Loucy (cell line): ENCODE data around the gene ELL.

Source experiments
- H2AFZ ChIP-seq: fragments of 200-600 bp; sonication (generic); 2 replicates; pipeline ENCODE4 v1.6.0; 2016; ENCODE audit warnings: antibody characterized with exemption, mild to moderate bottlenecking, low read length, moderate library complexity
- H3F3A ChIP-seq: fragments of 200-600 bp; 2 replicates; pipeline ENCODE4 v1.6.0; 2016; ENCODE audit warnings: antibody characterized with exemption, low read depth, mild to moderate bottlenecking
- H3K27me3 ChIP-seq: fragments of 200-600 bp; sonication (generic); 2 replicates; pipeline ENCODE4 v1.6.1; 2014; ENCODE audit warnings: low read length, mild to moderate bottlenecking; ENCODE audit not compliant: insufficient read depth, poor library complexity, severe bottlenecking
- H3K36me3 ChIP-seq: fragments of 200-600 bp; sonication (generic); 2 replicates; pipeline ENCODE4 v1.6.1; 2016; ENCODE audit warnings: low read length; ENCODE audit not compliant: insufficient read depth
- H3K4me1 ChIP-seq: fragments of 200-600 bp; sonication (generic); 2 replicates; pipeline ENCODE4 v1.5.1; 2014; ENCODE audit warnings: low read length, mild to moderate bottlenecking; ENCODE audit not compliant: insufficient read depth, poor library complexity, severe bottlenecking
- H3K4me2 ChIP-seq: fragments of 200-600 bp; sonication (generic); 2 replicates; pipeline ENCODE4 v1.6.0; 2014; ENCODE audit warnings: antibody characterized with exemption, low read length, low read depth, mild to moderate bottlenecking; ENCODE audit not compliant: poor library complexity, severe bottlenecking
- H3K4me3 ChIP-seq: fragments of 200-600 bp; sonication (generic); 2 replicates; pipeline ENCODE4 v1.5.1; 2014; ENCODE audit warnings: low read length, mild to moderate bottlenecking, mixed read lengths; ENCODE audit not compliant: poor library complexity, severe bottlenecking
- H3K79me2 ChIP-seq: fragments of 200-600 bp; sonication (generic); 2 replicates; pipeline ENCODE4 v1.6.1; 2014; ENCODE audit warnings: low read length; ENCODE audit not compliant: insufficient read depth
- H3K9ac ChIP-seq: fragments of 200-600 bp; sonication (generic); 2 replicates; pipeline ENCODE4 v1.6.0; 2014; ENCODE audit warnings: mild to moderate bottlenecking, low read depth, low read length, moderate library complexity; ENCODE audit not compliant: poor library complexity, severe bottlenecking
- H3K9me2 ChIP-seq: fragments of 200-600 bp; sonication (generic); replicated peaks from 2 replicates; pipeline ENCODE4 v1.6.1; 2016; ENCODE audit warnings: low read depth, low read length, mixed read lengths
- H3K9me3 ChIP-seq: fragments of 200-600 bp; sonication (generic); 2 replicates; pipeline ENCODE4 v1.6.1; 2014; ENCODE audit warnings: mild to moderate bottlenecking, antibody characterized with exemption, low read length, low read depth; ENCODE audit not compliant: insufficient read depth
- H4K20me1 ChIP-seq: fragments of 200-600 bp; sonication (generic); 2 replicates; pipeline ENCODE4 v1.6.0; 2014; ENCODE audit warnings: antibody characterized with exemption, low read length, mild to moderate bottlenecking; ENCODE audit not compliant: insufficient read depth, poor library complexity, severe bottlenecking
- EZH2phosphoT487 ChIP-seq: fragments of 200-600 bp; IDR thresholded peaks from 2 replicates; pipeline ENCODE4 v1.6.1; 2018; ENCODE audit warnings: antibody characterized with exemption, mild to moderate bottlenecking, moderate library complexity, borderline replicate concordance
- TF ChIP-seq, protein P1 (sequence below): fragments of 200-600 bp; sonication (generic); conservative IDR thresholded peaks from 2 replicates; pipeline ENCODE4 v1.5.1; 2014; ENCODE audit warnings: mild to moderate bottlenecking, antibody characterized with exemption, low read length

The ELL gene

DNA sequence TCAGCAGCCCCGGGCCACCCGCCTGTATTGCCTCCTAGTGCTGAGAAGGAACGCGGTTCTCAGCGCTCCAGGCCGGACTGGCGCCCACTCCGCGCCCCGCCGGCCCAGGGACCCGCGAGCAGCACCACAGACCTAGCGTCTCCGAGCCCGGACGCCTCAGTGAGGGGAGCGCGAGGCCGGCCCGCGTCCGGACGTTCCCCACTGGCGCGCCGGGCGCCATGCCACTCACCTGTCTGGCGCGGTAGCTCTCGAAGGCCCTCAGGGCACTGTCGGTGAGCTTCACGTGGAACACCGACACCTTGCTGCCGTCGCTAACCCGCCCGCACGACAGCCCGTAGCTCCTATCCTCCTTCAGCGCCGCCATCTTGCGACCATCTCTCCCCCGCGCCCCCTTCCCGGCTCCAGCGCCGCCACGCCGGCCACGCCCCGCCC, at the start of gene ELL:
TSS of gene ELL (minus strand) at position 379 of the 432 bp plus-strand sequence. CDS start at position 364, 15 bp downstream.
- Histone ChIP-seq H3K4me1 (peaks cover 17% of the 10 kb centered on the region), H3K4me2 (peak within 1 kb of the TSS; percentile 97), H3K9me2 (no peaks in the 10 kb centered on the region), H3K79me2 (peaks cover 51% of the 10 kb centered on the region), H3K4me3 (peak within 1 kb of the TSS; percentile 76), H3K27me3 (no peaks in the 10 kb centered on the region), H4K20me1 (peaks cover 27% of the 10 kb centered on the region), H2AFZ (peak within 1 kb of the TSS; percentile 82; the same call in 1 of the 2 replicates), H3K9me3 (no peaks in the 10 kb centered on the region), H3K36me3 (no peaks in the 10 kb centered on the region), H3K9ac (peak within 1 kb of the TSS; percentile 93), H3F3A (no peaks in the 10 kb centered on the region)
- TF ChIP-seq, protein P1, sequence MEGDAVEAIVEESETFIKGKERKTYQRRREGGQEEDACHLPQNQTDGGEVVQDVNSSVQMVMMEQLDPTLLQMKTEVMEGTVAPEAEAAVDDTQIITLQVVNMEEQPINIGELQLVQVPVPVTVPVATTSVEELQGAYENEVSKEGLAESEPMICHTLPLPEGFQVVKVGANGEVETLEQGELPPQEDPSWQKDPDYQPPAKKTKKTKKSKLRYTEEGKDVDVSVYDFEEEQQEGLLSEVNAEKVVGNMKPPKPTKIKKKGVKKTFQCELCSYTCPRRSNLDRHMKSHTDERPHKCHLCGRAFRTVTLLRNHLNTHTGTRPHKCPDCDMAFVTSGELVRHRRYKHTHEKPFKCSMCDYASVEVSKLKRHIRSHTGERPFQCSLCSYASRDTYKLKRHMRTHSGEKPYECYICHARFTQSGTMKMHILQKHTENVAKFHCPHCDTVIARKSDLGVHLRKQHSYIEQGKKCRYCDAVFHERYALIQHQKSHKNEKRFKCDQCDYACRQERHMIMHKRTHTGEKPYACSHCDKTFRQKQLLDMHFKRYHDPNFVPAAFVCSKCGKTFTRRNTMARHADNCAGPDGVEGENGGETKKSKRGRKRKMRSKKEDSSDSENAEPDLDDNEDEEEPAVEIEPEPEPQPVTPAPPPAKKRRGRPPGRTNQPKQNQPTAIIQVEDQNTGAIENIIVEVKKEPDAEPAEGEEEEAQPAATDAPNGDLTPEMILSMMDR = no peak
- TF ChIP-seq EZH2phosphoT487 = no peak

GRCh38 chr19:18568367-18568766, 46.5 kb upstream of the ELL start:
- Histone ChIP-seq H3F3A (peaks cover 3% of the 10 kb centered on the region; the same call in 1 of the 2 replicates), H4K20me1 (peaks cover 17% of the 10 kb centered on the region), H3K9me2 (no peaks in the 10 kb centered on the region), H3K4me3 (no peak overlapping the region), H3K27me3 (no peaks in the 10 kb centered on the region), H3K79me2 (peaks cover 17% of the 10 kb centered on the region), H3K4me1 (peaks cover 14% of the 10 kb centered on the region), H2AFZ (no peak overlapping the region), H3K36me3 (peaks cover 38% of the 10 kb centered on the region; the same call in 1 of the 2 replicates), H3K9me3 (no peaks in the 10 kb centered on the region), H3K4me2 (no peak overlapping the region), H3K9ac (no peak overlapping the region)
- TF ChIP-seq, protein P1 = no peak
- TF ChIP-seq EZH2phosphoT487 = no peak

DNA sequence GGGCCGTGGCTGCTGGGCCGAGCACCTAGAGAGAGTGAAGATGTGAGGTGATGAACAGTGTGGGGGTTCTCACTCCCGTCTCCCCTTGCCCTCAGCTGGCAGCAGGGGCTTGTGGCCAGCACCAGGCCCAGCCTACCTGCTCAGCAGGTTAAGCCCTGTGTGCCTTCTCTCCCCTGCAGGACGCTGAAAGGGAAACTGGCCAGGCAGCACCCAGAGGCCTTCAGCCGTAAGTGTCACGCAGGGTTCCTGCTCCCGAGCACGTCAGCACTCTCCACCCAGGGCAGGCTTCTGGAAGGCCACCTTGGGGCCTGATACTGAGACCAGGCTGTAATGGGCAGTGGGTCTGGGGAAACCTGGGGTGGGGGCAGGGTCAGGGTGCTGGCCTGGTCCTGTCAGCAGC, 45.1 kb upstream of the ELL start:
- H3K36me3 ChIP-seq = peaks cover 47% of the 10 kb centered on the region; the same call in 1 of the 2 replicates

More for the DNA sequence above, 45.1 kb upstream of the ELL start:
- Histone ChIP-seq H4K20me1 (peaks cover 2% of the 10 kb centered on the region), H3K4me3 (no peak overlapping the region), H3K27me3 (no peaks in the 10 kb centered on the region), H2AFZ (no peak overlapping the region), H3K4me2 (no peak overlapping the region), H3K9ac (no peak overlapping the region), H3K9me2 (no peaks in the 10 kb centered on the region), H3F3A (peaks cover 3% of the 10 kb centered on the region; the same call in 1 of the 2 replicates), H3K9me3 (no peaks in the 10 kb centered on the region), H3K4me1 (peaks cover 4% of the 10 kb centered on the region), H3K79me2 (peaks cover 5% of the 10 kb centered on the region)
- TF ChIP-seq, protein P1 = no peak
- no peak for TF ChIP-seq EZH2phosphoT487
